ENCODE results near the gene KLHL14.

Gene KLHL14

DNA sequence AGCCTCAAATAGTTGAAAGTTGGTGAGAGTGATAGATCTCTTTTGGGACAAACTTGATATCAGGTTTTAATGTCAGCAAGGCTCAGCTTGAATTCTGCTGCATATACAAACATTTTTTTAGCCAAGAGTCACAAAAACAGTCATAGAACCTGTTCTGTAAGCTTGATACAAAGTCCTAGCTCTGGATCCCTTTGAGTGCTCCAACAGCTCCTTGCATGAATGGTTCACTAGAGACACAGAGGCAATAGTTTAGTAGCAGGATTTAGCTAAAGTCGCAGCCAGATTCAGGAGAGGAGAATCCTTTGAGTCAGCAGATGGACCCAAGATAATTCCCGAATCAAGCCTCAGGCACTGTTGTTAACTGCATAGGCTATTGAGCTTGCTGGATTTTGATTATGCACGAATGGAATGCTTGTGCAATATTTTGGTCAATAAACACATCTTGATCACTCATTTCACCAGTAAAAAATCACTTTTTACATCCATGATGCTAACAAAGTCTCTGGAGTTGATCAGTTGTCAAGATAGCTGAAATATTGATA is 148.6 kb downstream of the KLHL14 start:
- no peak for DNase-seq (ENCODE audit: low spot score)

DNA sequence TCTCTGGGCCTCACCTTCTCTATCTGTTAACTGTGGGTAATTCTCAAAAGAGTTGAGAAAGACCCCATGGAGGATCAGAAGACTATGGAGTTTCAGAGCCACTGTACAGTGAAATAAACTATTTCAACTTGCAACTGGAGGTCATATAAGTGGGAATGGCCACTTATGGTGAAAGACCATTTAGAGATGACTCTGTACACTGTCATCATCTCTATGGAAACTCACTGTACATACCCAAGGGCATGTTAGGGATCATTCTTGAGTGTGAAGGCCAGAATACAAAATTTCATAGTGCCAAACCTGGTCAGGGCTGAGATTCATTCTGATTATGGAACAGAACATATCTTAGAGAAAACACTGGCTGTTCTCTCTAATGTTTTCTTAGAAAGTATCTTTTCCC is 149.3 kb downstream of the KLHL14 start:
- TF ChIP-seq CTCF (IDR thresholded peaks at IDR 0.05) = no peak
- Histone ChIP-seq H3K27ac (no peak overlapping the region), H3K4me3 (no peak overlapping the region)
- no peak for DNase-seq (ENCODE audit: low spot score)

More for the DNA sequence above, 148.6 kb downstream of the KLHL14 start:
- H3K4me3 ChIP-seq = no peak overlapping the region
- H3K27ac ChIP-seq = no peak overlapping the region
- no peak for TF ChIP-seq CTCF (IDR thresholded peaks at IDR 0.05)

All from coronary artery (tissue), 2 donors.